ENCODE data around the gene FBXL19. TPM values are rescaled to one million over a fixed set of nuclear protein-coding genes. Genes with fewer than 3 reads are reported as not detected.

FBXL19 gene
- polyA plus RNA-seq, 4 donors = 16.5 to 35.4 (median 18.3) TPM

Other genes starting within 250 kb of the FBXL19 start
- 10 to 100 TPM; 27.7 to 44.9 (median 33.2) TPM for gene SRCAP, start 224.4 kb upstream of the FBXL19 start, polyA plus RNA-seq (ENCODE audit: insufficient read length in 4 of 4)
- 10 to 100 TPM; 19.4 to 44.5 (median 26.0) TPM for gene PHKG2, start 175.1 kb upstream of the FBXL19 start, polyA plus RNA-seq (ENCODE audit: insufficient read length in 4 of 4)
- 10 to 100 TPM in 1 of 4 donors, 1 to 10 TPM in 3; 2.2 to 12.2 (median 8.5) TPM for gene CFAP119, start 161.5 kb upstream of the FBXL19 start, polyA plus RNA-seq (ENCODE audit: insufficient read length in 4 of 4)
- gene RNF40, start 161.2 kb upstream of the FBXL19 start, polyA plus RNA-seq (ENCODE audit: insufficient read length in 4 of 4) = 100 to 1,000 TPM; 108 to 129 (median 121) TPM
- gene ZNF629, start 136.4 kb upstream of the FBXL19 start, polyA plus RNA-seq (ENCODE audit: insufficient read length in 4 of 4) = 10 to 100 TPM; 20.2 to 27.7 (median 27.0) TPM
- 10 to 100 TPM; 35.3 to 51.7 (median 43.7) TPM for gene BCL7C, start 29.5 kb upstream of the FBXL19 start, polyA plus RNA-seq (ENCODE audit: insufficient read length in 4 of 4)
- gene CTF1, start 27.0 kb upstream of the FBXL19 start, polyA plus RNA-seq (ENCODE audit: insufficient read length in 4 of 4) = 1 to 10 TPM; 6.9 to 8.8 (median 7.7) TPM
- gene ORAI3, start 25.5 kb downstream of the FBXL19 start, polyA plus RNA-seq (ENCODE audit: insufficient read length in 4 of 4) = 10 to 100 TPM; 13.1 to 18.7 (median 17.4) TPM
- gene SETD1A, start 34.2 kb downstream of the FBXL19 start, polyA plus RNA-seq (ENCODE audit: insufficient read length in 4 of 4) = 10 to 100 TPM; 15.2 to 20.7 (median 15.7) TPM
- gene HSD3B7, start 61.6 kb downstream of the FBXL19 start, polyA plus RNA-seq (ENCODE audit: insufficient read length in 4 of 4) = 10 to 100 TPM in 2 of 4 donors, 1 to 10 TPM in 2; 6.7 to 11.8 (median 8.9) TPM
- 1 to 10 TPM; 1.2 to 2.8 (median 2.2) TPM for gene STX1B, start 87.1 kb downstream of the FBXL19 start, polyA plus RNA-seq (ENCODE audit: insufficient read length in 4 of 4)
- 10 to 100 TPM; 29.1 to 48.6 (median 34.8) TPM for gene STX4, start 110.0 kb downstream of the FBXL19 start, polyA plus RNA-seq (ENCODE audit: insufficient read length in 4 of 4)
- gene ZNF668, start 150.7 kb downstream of the FBXL19 start, polyA plus RNA-seq (ENCODE audit: insufficient read length in 4 of 4) = 1 to 10 TPM; 4.6 to 9.0 (median 5.7) TPM
- gene ZNF646, start 150.8 kb downstream of the FBXL19 start, polyA plus RNA-seq (ENCODE audit: insufficient read length in 4 of 4) = 10 to 100 TPM; 10.3 to 15.0 (median 11.7) TPM
- gene PRSS53, start 165.4 kb downstream of the FBXL19 start, polyA plus RNA-seq (ENCODE audit: insufficient read length in 4 of 4) = 1 to 10 TPM in 3 of 4 donors, under 1 TPM in 1; 0.59 to 2.1 (median 1.1) TPM
- gene VKORC1, start 171.2 kb downstream of the FBXL19 start, polyA plus RNA-seq (ENCODE audit: insufficient read length in 4 of 4) = 10 to 100 TPM; 74.1 to 77.8 (median 76.9) TPM
- 10 to 100 TPM; 30.1 to 46.3 (median 35.9) TPM for gene BCKDK, start 184.8 kb downstream of the FBXL19 start, polyA plus RNA-seq (ENCODE audit: insufficient read length in 4 of 4)
- 10 to 100 TPM; 54.1 to 80.2 (median 62.6) TPM for gene KAT8, start 194.1 kb downstream of the FBXL19 start, polyA plus RNA-seq (ENCODE audit: insufficient read length in 4 of 4)
- gene PRSS8, start 212.2 kb downstream of the FBXL19 start, polyA plus RNA-seq (ENCODE audit: insufficient read length in 4 of 4) = 10 to 100 TPM in 3 of 4 donors, 1 to 10 TPM in 1; 2.1 to 70.6 (median 54.9) TPM
- gene PRSS36, start 226.5 kb downstream of the FBXL19 start, polyA plus RNA-seq (ENCODE audit: insufficient read length in 4 of 4) = 1 to 10 TPM in 2 of 4 donors, under 1 TPM in 2; 0.73 to 2.4 (median 1.5) TPM

All from left renal pelvis (tissue), 4 donors.